Activated CD8-positive, alpha-beta T cell treated with anti-CD3 and anti-CD28 coated beads, Interleukin-2, amount 10 ng/mL, durations not matched to agents 7 days and 5 days (primary cell): Measurements from ENCODE around the gene SETD1B. TPM values are rescaled to one million over a fixed set of nuclear protein-coding genes. Genes with fewer than 3 reads are reported as not detected.

ENCODE experiments used
- ATAC-seq: fragments of 150-1000 bp; cut with Tn5 transposase; one replicate; pipeline ENCODE4 v1.10.0; 2021; ENCODE audit warnings: moderate library complexity
- CTCF ChIA-PET: fragments of 350-600 bp; sonication (Branson Sonifier 250); formaldehyde crosslinking; loops from one replicate; lab custom pipeline; 2021; ENCODE audit warnings: antibody characterized with exemption; lab: Charles Lee
- POLR2A ChIA-PET: fragments of 350-600 bp; sonication (Branson Sonifier 250); formaldehyde crosslinking; loops from one replicate; lab custom pipeline; 2021; ENCODE audit warnings: antibody characterized with exemption; lab: Charles Lee
- DNase-seq: peaks from one replicate; pipeline ENCODE4 v3.0.0-alpha.2; 2020
- H3K27ac Mint-ChIP-seq: one replicate; pipeline ENCODE4 v1.8.0; 2021; ENCODE audit warnings: mild to moderate bottlenecking, mixed read lengths
- H3K27me3 Mint-ChIP-seq: one replicate; pipeline ENCODE4 v1.8.0; 2021; ENCODE audit warnings: low read depth, mixed read lengths
- H3K36me3 Mint-ChIP-seq: one replicate; pipeline ENCODE4 v1.8.0; 2021; ENCODE audit warnings: low read depth, mixed read lengths
- H3K4me1 Mint-ChIP-seq: one replicate; pipeline ENCODE4 v1.8.0; 2021; ENCODE audit warnings: low read depth, mixed read lengths
- H3K4me3 Mint-ChIP-seq: one replicate; pipeline ENCODE4 v1.8.0; 2021; ENCODE audit warnings: mild to moderate bottlenecking, mixed read lengths
- H3K9me3 Mint-ChIP-seq: one replicate; pipeline ENCODE4 v1.8.0; 2022; ENCODE audit warnings: mixed read lengths; ENCODE audit not compliant: insufficient read depth
- total RNA-seq, 2 experiments: library from RNA; stranded (reverse); gene quantifications; one replicate each; pipeline ENCODE4 v1.2.3, GENCODE V29; 2021

Gene SETD1B
- total RNA-seq, 2 experiments from 2014 or later, result 30.0 to 30.9 TPM

- Mint-ChIP-seq H3K27me3 (no peaks in the 10 kb centered on the region), H3K4me1 (peaks cover 20% of the 10 kb centered on the region), H3K4me3 (no peak overlapping the region), H3K9me3 (no peaks in the 10 kb centered on the region), H3K36me3 (peaks cover 62% of the 10 kb centered on the region), H3K27ac (no peak overlapping the region)
- ChIA-PET POLR2A (interaction anchor here (1.1 kb wide), 1 partner anchor 11 kb away, joined by 3 read pairs; no protein-coding TSS in a partner anchor), CTCF (interaction anchor here (1.5 to 3.2 kb wide), 2 partner anchors 23 to 71 kb away, joined by 5 to 32 read pairs; partner anchors contain the start of genes PSMD9 and RHOF)
- no peak for DNase-seq
- no peak for ATAC-seq
Measured at GRCh38 chr12:121816925-121817647, 13.3 kb downstream of the SETD1B start.

DNA sequence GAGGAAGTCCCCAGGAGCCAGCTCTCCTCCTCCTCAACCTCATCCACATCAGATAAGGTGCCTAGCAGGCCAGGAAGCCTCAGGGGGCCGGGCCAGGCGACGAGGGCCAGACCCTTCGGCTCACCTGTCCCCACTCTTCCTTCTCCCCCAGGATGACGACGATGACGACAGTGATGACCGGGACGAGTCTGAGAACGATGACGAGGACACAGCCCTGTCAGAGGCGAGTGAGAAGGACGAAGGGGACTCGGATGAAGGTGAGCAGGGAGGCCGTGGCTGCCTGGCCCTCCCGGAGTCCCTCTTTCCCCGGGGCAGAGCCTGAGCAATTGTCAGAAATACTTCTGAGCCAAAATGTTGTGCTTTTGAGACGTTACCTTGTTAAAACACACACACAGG is 13.8 kb downstream of the SETD1B start:
- Mint-ChIP-seq H3K27ac (no peak overlapping the region), H3K36me3 (peaks cover 62% of the 10 kb centered on the region), H3K4me3 (no peak overlapping the region), H3K9me3 (no peaks in the 10 kb centered on the region), H3K27me3 (no peaks in the 10 kb centered on the region), H3K4me1 (peaks cover 14% of the 10 kb centered on the region)
- POLR2A ChIA-PET, result interaction anchor here (1.1 kb wide), 1 partner anchor 11 kb away, joined by 3 read pairs; no protein-coding TSS in a partner anchor
- CTCF ChIA-PET, result no interaction called here
- DNase-seq (no peak), ATAC-seq (no peak)

DNA sequence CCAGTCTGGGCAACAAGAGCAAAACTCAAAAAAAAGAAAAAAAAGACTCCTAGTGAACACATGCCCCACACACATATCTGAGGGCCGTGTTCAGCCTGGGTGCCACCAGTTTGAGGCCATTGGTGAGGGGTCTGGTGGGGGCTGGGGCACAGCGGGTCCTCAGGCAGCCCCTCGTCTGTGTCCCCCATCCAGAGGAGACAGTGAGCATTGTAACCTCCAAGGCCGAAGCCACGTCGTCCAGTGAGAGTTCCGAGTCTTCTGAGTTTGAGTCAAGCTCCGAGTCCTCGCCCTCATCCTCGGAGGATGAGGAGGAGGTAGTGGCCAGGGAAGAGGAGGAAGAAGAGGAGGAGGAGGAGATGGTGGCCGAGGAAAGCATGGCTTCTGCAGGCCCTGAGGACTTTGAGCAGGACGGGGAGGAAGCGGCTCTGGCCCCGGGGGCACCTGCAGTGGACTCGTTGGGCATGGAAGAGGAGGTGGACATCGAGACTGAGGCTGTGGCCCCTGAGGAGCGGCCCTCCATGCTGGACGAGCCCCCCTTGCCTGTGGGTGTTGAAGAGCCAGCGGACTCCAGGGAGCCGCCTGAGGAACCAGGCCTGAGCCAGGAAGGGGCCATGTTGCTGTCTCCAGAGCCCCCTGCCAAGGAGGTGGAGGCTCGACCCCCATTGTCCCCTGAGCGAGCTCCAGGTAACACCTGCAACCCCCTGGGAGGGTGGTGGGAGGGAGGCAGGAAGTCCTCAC is 15.6 kb downstream of the SETD1B start:
- ChIA-PET POLR2A (no interaction called here), CTCF (interaction anchor here (1.0 to 2.0 kb wide), 2 partner anchors 24 kb away, joined by 3 to 11 read pairs; partner anchors contain the start of gene RHOF)
- H3K27me3 Mint-ChIP-seq, result no peaks in the 10 kb centered on the region
- H3K9me3 Mint-ChIP-seq, result no peaks in the 10 kb centered on the region
- no peak for DNase-seq
- no peak overlapping the region for H3K4me3 Mint-ChIP-seq
- peaks cover 56% of the 10 kb centered on the region for H3K36me3 Mint-ChIP-seq
- no peak overlapping the region for H3K27ac Mint-ChIP-seq
- ATAC-seq, result no peak
- H3K4me1 Mint-ChIP-seq, result peaks cover 3% of the 10 kb centered on the region

GRCh38 chr12:121820056-121820455 is 16.2 kb downstream of the SETD1B start:
- Mint-ChIP-seq H3K36me3 (peaks cover 55% of the 10 kb centered on the region), H3K27ac (no peak overlapping the region), H3K27me3 (no peaks in the 10 kb centered on the region), H3K9me3 (no peaks in the 10 kb centered on the region), H3K4me1 (peaks cover 3% of the 10 kb centered on the region), H3K4me3 (no peak overlapping the region)
- no peak for DNase-seq
- ATAC-seq, result no peak
- ChIA-PET POLR2A (no interaction called here), CTCF (interaction anchor here (2.0 kb wide), 1 partner anchor 25 kb away, joined by 11 read pairs; the partner anchor contains the start of gene RHOF)

DNA sequence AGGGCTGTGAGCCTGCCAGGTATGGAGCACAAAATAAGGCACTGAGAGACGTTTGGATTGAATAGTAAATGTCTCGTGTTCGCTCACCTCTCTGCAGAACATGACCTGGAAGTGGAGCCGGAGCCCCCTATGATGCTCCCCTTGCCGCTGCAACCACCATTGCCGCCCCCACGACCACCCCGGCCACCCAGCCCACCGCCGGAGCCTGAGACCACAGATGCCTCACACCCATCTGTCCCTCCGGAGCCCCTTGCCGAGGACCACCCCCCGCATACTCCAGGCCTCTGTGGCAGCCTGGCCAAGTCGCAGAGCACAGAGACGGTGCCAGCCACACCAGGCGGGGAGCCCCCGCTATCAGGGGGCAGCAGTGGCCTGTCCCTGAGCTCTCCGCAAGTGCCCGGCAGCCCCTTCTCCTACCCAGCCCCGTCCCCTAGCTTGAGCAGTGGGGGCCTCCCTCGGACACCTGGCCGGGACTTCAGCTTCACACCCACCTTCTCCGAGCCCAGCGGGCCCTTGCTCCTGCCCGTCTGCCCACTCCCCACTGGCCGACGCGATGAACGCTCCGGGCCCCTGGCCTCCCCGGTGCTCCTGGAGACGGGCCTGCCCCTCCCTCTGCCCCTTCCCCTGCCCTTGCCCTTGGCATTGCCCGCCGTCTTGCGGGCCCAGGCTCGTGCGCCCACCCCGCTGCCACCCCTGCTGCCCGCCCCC is 18.7 kb downstream of the SETD1B start:
- DNase-seq (no peak), ATAC-seq (no peak)
- H3K36me3 Mint-ChIP-seq, result peaks cover 55% of the 10 kb centered on the region
- ChIA-PET POLR2A (no interaction called here), CTCF (interaction anchor here (0.6 kb wide), 1 partner anchor 28 kb away, joined by 3 read pairs; no protein-coding TSS in a partner anchor)
- no peaks in the 10 kb centered on the region for H3K9me3 Mint-ChIP-seq
- no peak overlapping the region for H3K4me3 Mint-ChIP-seq
- no peaks in the 10 kb centered on the region for H3K27me3 Mint-ChIP-seq
- no peaks in the 10 kb centered on the region for H3K4me1 Mint-ChIP-seq
- H3K27ac Mint-ChIP-seq, result no peak overlapping the region

DNA sequence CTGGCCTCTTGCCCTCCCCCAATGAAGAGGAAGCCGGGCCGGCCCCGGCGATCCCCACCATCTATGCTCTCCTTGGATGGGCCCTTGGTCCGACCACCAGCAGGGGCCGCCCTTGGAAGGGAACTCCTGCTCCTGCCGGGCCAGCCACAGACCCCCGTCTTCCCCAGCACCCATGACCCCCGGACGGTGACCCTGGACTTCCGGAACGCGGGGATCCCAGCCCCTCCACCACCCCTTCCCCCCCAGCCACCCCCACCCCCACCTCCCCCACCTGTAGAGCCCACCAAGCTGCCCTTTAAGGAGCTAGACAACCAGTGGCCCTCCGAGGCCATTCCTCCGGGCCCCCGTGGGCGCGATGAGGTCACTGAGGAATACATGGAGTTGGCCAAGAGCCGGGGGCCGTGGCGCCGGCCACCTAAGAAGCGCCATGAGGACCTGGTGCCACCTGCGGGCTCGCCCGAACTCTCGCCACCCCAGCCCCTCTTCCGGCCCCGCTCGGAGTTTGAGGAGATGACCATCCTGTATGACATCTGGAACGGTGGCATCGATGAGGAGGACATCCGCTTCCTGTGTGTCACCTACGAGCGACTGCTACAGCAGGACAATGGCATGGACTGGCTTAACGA is 19.4 kb downstream of the SETD1B start:
- Mint-ChIP-seq H3K9me3 (no peaks in the 10 kb centered on the region), H3K27me3 (no peaks in the 10 kb centered on the region), H3K4me1 (no peaks in the 10 kb centered on the region), H3K36me3 (peaks cover 50% of the 10 kb centered on the region), H3K27ac (no peak overlapping the region), H3K4me3 (no peak overlapping the region)
- DNase-seq (no peak), ATAC-seq (no peak)
- ChIA-PET POLR2A (interaction anchor here (1.6 kb wide), 1 partner anchor 28 kb away, joined by 11 read pairs; no protein-coding TSS in a partner anchor), CTCF (interaction anchor here (0.8 kb wide), 1 partner anchor 29 kb away, joined by 3 read pairs; no protein-coding TSS in a partner anchor)

- CTCF ChIA-PET, result interaction anchor here (0.8 kb wide), 1 partner anchor 29 kb away, joined by 3 read pairs; no protein-coding TSS in a partner anchor
Measured at GRCh38 chr12:121823727-121824115, 19.9 kb downstream of the SETD1B start.

GRCh38 chr12:121825041-121825523 is 21.3 kb downstream of the SETD1B start:
- CTCF ChIA-PET, result interaction anchor here (1.5 kb wide), 1 partner anchor 30 kb away, joined by 7 read pairs; no protein-coding TSS in a partner anchor
- H3K9me3 Mint-ChIP-seq, result no peaks in the 10 kb centered on the region
- no peak overlapping the region for H3K27ac Mint-ChIP-seq
- POLR2A ChIA-PET, result interaction anchor here (1.6 kb wide), 1 partner anchor 29 kb away, joined by 11 read pairs; no protein-coding TSS in a partner anchor
- no peaks in the 10 kb centered on the region for H3K27me3 Mint-ChIP-seq
- H3K4me3 Mint-ChIP-seq, result no peak overlapping the region
- DNase-seq (no peak), ATAC-seq (no peak)
- H3K4me1 Mint-ChIP-seq, result no peaks in the 10 kb centered on the region
- peaks cover 56% of the 10 kb centered on the region for H3K36me3 Mint-ChIP-seq

More at GRCh38 chr12:121823727-121824115, 19.9 kb downstream of the SETD1B start:
- Mint-ChIP-seq H3K4me3 (no peak overlapping the region), H3K9me3 (no peaks in the 10 kb centered on the region), H3K4me1 (no peaks in the 10 kb centered on the region), H3K27me3 (no peaks in the 10 kb centered on the region), H3K27ac (no peak overlapping the region), H3K36me3 (peaks cover 54% of the 10 kb centered on the region)
- DNase-seq (no peak), ATAC-seq (no peak)
- POLR2A ChIA-PET, result interaction anchor here (1.6 kb wide), 1 partner anchor 28 kb away, joined by 11 read pairs; no protein-coding TSS in a partner anchor

- H3K9me3 Mint-ChIP-seq, result no peaks in the 10 kb centered on the region
- ChIA-PET POLR2A (interaction anchor here (0.9 kb wide), 1 partner anchor 12 kb away, joined by 3 read pairs; no protein-coding TSS in a partner anchor), CTCF (interaction anchor here (0.6 kb wide), 1 partner anchor 32 kb away, joined by 3 read pairs; the partner anchor contains the start of gene RHOF)
- H3K4me1 Mint-ChIP-seq, result no peaks in the 10 kb centered on the region
- DNase-seq, result no peak
- no peaks in the 10 kb centered on the region for H3K27me3 Mint-ChIP-seq
- H3K4me3 Mint-ChIP-seq, result no peak overlapping the region
- no peak overlapping the region for H3K27ac Mint-ChIP-seq
- ATAC-seq, result no peak
- H3K36me3 Mint-ChIP-seq, result peaks cover 59% of the 10 kb centered on the region
Measured at GRCh38 chr12:121826318-121827150, 22.7 kb downstream of the SETD1B start.
